OCI-LY1 (cell line): ENCODE data around the gene SLC22A3.

Source experiments
- CTCF ChIP-seq: fragments of 200-600 bp; sonication (generic), shearing (Covaris generic); IDR thresholded peaks from 2 replicates; pipeline ENCODE4 v1.5.1; 2017; ENCODE audit warnings: mild to moderate bottlenecking, antibody characterized with exemption, low read length, moderate library complexity, mixed read lengths
- EZH2 ChIP-seq: fragments of 200-600 bp; sonication (generic), shearing (Covaris generic); IDR thresholded peaks from 2 replicates; pipeline ENCODE4 v1.8.0; 2017; ENCODE audit warnings: borderline replicate concordance, mixed run types, mild to moderate bottlenecking, antibody characterized with exemption, low read length, moderate library complexity, mixed read lengths

GRCh38 chr6:160344271-160344670 is 3.9 kb upstream of the SLC22A3 start:
- TF ChIP-seq CTCF, result no peak
- TF ChIP-seq EZH2, result no peak
